K562 (cell line): ENCODE measurements around the gene CNDP2. TPM values are rescaled to one million over a fixed set of nuclear protein-coding genes. Genes with fewer than 3 reads are reported as not detected.

Experiments used
- ZNF23 ChIP-seq: fragments of 250-450 bp; sonication (Bioruptor Pico); IDR thresholded peaks from 2 replicates; pipeline ENCODE4 v1.4.0; 2020; ENCODE audit warnings: mild to moderate bottlenecking
- ZNF407 ChIP-seq: fragments of 450-650 bp; IDR thresholded peaks from 2 replicates; pipeline ENCODE4 v1.6.1; 2016; ENCODE audit warnings: low read depth
- polyA plus RNA-seq, 8 experiments: library from polyadenylated mRNA; depleted of rRNA in 4 of 8; stranded (reverse) in 5 of 8; unstranded in 3 of 8; fragments of >200 nt; fragmentation: Nextera tagmentation in 2 of 8; fragmentation: Illumina TruSeq in 1 of 8; extraction: Ambion mirVana in 2 of 8; extraction: Trizol in 1 of 8; gene quantifications; 2 replicates each; pipeline versions ENCODE4 v1.2.1 to v1.2.3, GENCODE V29; 2011 to 2014; ENCODE audit warnings: inconsistent platforms in 1 of 8, missing spikeins in 1 of 8
- total RNA-seq, 7 experiments: library from RNA; depleted of rRNA in 6 of 7; stranded (reverse); fragments of >200 nt in 6 of 7; fragmentation: Illumina TruSeq in 2 of 7; extraction: Trizol in 2 of 7; gene quantifications; 2 replicates each; pipeline versions ENCODE4 v1.2.1 to v1.2.3, GENCODE V29; 2011 to 2021; ENCODE audit warnings: low replicate concordance in 1 of 7
- TF ChIP-seq, protein P1 (sequence below): conservative IDR thresholded peaks from 2 replicates; pipeline ENCODE4 v1.6.1; 2011; ENCODE audit warnings: low read depth, mild to moderate bottlenecking, low read length; ENCODE audit not compliant: control insufficient read depth

The CNDP2 gene
- total and polyA plus RNA-seq, 9 of the 15 experiments (the other 6 are each of a cell fraction or from before 2014, with no cell fraction given) = 34.1 to 128 (median 53.8) TPM

DNA sequence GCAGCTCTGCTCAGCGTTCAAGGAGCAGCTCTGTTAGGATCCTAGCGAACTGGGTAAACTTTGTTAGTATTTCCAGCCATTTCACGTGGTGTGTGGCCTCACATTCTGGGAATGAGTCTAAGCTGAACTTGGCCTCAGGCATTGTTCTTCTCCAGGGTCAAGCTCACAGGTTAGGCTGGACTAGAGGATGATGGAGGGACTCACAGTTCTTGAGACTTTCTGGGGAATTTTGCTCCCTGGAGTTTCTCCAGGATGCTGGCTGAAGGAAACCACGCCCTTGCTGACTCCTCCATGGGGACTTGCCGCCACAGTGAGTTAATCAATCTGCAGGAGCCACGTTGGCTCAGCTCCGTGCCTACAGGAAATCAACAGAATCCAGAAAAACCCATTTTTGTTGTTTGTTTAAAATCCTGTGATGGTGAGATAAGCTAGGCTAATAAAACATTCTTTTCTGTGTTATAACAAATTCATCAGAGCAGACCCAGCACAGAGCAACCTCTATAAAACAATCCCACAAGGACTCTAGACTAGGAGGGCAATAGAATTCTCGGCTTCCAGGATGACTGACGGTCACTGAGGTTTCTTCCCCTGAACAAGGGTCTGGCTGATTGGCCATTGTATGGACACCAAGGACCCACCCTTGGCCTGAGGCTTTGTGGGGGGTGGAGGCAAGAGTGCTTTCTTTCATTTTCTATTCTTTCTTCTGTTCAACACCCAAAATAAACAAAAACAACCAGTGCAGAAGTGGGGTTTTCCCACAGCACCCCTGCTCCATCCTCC is 50.8 kb downstream of the CNDP2 start (continued):
- TF ChIP-seq ZNF407 = no peak
- no peak for TF ChIP-seq ZNF23
- TF ChIP-seq, protein P1, sequence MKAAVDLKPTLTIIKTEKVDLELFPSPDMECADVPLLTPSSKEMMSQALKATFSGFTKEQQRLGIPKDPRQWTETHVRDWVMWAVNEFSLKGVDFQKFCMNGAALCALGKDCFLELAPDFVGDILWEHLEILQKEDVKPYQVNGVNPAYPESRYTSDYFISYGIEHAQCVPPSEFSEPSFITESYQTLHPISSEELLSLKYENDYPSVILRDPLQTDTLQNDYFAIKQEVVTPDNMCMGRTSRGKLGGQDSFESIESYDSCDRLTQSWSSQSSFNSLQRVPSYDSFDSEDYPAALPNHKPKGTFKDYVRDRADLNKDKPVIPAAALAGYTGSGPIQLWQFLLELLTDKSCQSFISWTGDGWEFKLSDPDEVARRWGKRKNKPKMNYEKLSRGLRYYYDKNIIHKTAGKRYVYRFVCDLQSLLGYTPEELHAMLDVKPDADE = no peak
